Activated CD8-positive, alpha-beta memory T cell treated with anti-CD3 and anti-CD28 coated beads for 4 hours (primary cell): ENCODE data around the gene LIMS2.

ENCODE experiments used
- DNase-seq, 2 donors: peaks; one replicate each; pipeline ENCODE4 v3.0.0-alpha.2; 2020; ENCODE audit warnings: low read depth in 2 of 2

Gene LIMS2

DNA sequence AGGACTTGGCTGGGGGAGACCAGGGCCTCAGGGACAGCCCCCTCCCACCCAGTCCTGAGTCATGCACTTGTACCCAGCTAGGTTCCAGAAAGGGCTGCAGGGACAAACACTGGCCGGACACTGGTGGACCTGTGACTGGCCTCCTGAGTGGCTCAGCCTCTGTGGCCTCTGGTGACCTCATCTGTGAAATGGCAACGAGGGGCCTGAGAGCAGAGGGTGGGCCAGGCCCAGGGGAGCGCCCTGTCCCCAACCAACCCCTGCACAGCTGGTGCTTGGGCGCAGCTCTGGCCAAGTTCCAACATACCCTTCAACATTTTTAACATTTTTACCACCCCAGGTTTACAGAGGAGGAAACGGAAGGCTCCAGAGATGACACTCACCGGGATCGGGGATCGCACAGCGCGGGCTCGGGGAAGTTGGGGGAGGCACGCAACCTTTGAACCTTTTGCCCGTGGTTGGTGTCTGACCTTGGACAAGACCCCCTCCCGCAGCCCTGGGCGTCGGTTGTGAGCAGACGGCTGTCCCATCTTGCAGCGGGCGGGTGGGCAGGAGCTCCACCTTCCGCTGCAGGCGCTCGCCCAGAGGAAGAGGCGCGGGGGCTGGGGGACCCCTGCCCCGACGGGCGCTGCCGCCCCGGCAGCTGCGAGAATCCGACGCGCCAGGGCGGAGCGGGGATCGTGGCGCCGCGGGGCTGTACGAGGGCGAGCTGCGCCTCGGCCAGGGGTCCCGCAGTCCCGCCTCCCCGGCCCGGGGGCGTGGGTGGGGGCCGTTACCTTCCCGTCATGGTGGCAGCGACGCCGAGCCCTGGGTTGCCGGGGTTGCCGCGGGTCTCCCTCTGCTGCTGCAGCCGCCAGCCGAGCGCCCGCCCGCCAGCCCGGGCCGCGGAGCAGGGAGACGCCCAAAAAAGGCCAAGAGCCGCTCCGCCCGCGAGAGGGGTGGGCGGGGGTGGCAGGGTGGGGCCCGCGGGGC, 805 bp downstream of the LIMS2 start:
- no peak for DNase-seq

DNA sequence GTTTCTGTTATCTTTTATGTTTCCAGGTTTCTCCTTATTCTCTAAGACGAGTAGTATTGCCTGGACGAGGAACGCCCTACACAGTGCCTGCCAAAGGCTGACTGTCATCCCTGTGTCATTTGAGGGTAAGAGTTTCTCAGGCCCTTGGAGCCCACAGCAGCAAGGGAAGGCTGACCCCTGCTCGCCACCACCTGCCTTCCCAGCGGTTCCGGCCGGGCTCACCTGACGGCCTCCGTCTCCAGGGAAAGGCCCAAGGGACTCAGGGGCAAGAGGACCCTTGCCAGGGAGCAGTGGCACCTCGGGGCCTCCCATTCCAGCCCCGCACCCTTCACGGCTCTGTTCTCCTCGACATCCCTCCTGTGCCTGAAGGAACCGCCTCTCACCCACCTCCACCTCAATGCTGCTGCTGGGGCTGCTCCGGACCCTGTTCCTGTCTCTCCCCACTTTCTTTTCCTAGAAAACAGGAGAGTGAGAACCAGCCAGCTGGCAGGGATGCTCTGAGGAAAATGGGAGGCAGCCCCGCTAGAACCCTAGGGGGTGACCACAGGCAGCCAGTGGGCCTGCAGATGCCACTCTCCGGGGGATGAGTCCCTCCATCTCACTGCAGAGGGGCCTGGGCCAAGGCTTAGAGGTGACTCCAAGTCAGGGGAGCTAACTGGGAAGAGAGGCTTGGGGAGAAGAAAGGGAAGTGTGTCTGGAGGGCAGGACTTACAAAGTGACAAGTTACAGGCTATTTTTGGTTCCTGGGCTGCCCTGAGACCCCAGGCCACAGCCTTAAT, 1.9 kb downstream of the LIMS2 start:
- no peak for DNase-seq

DNA sequence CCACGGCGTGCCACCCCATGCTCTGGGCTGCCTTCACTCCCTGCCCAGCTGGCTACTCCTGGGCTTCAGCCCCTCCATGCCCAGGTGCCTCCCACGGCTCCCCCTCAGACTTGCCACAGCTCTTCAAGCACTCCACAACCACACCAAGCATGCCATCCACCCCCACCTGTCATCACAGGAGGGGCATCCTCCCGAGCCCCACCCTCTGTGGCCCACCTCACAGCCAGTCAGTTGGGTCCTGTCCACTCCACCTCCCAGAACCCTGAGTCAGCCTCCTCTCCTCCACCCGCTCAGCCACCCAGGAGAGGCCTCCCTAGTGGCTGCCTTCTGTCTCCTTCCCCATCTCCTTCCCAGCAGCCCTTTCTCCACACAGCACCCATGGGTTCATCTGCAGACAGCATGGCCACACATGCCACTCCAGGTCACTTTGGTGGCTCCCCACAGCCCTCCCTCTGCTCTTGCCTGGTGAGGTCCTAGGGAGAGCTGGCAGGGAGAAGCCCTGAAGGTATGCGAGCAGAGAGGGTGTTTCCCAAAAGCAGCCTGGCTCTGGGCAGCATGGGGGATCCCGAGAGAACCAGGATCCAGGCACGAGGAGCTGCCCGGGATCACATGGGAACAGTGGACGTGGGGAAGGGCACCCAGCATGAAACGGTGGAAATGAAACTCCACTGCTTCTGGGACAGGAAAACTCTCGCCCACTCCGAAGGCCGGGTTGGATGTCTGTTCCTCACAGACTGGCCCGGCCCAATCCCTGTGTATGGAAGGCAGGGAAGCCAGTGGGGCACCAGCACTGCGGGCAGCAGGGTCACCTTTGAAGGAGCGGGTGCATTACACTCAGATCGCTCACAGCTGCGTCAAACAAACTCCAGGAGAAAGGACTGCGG, 2.7 kb downstream of the LIMS2 start:
- DNase-seq: no peak

DNA sequence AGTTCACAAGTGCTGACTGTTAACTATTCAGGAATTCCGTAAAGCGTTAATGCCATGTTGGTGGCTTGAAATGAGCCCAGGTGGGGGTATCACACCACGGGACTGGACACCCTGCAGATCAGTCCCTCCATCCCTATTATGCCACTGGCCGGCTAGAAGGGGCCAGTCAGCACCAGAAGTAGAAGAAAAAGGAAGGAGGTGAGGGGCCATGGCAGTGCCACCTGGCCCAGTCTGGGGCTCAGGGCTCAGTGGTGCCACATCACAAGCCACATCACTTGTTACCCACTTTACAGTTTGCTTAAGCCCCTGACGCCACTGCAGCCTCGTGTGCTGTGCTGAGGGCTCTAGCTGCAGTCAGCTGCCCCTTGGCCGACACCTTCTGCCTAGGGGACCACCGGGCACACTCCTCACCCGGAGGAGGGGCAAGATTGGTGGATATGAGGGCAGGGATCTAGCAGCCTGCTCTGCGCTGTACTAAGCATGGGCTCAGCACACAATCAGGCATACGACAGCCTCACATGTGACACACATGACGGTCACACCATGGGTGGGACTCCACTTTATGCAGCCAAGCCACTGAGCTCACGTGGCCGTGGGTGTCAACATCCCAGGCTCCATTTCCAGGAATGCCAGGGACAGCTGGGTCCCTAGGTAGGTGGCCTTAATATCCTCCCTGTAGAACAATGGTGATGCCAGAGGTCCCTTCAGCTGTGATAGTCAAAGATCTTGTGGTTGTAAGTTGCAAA, 3.6 kb downstream of the LIMS2 start:
- no peak for DNase-seq

DNA sequence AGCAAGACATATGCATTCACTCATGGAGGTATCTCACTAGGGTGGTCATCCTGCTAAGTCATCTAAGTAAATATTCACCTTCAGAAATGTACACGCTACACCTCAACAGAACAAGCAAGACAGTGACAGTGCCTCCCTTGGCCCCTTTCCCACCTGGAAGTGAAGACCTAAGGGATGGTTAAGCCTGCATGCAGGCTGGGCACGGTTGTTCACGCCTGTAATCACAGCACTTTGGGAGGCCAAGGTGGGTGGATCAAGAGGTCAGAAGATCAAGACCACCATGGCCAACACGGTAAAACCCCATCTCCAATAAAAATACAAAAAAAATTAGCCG, 4.4 kb downstream of the LIMS2 start:
- no peak for DNase-seq

DNA sequence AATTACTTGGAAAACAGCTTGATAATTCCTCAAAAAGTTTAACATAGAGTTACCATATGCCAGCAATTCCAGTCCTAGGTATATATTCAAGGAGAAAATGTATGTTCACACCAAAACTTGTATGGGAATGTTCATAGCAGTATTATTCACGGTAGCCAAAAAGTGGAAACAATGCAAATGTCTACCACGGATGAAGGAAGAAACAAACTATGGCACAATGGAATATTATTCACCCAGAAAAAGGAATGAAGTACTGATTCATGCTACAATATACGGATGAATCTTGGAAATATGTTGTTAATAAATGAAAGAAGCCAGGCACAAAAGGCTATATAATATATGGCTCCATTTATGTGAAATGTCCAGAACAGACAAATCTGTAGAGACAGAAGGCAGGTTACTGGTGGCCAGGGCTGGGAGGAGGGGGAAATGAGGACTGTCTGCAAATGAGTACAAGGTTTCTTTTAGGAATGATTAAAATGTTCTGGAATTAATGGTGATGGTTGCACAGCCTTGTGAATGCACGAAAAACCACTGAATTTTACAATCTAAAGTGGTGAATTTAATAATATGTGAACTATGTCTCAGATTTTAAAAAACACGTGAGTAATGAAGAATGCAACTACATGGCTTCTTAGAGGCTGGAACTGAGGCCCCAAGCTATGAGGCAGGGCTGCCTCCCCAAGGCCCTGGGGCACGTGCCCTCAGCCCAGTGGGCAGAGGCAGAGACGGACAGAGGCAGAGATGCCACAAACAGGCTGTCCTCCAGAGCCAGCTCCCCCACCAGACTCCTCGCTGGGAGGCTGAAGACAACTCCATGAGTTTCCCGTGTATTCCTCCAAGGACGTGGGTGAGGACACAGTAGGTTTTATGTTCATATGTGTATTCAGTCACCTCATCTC, 5.0 kb downstream of the LIMS2 start:
- DNase-seq: no peak

DNA sequence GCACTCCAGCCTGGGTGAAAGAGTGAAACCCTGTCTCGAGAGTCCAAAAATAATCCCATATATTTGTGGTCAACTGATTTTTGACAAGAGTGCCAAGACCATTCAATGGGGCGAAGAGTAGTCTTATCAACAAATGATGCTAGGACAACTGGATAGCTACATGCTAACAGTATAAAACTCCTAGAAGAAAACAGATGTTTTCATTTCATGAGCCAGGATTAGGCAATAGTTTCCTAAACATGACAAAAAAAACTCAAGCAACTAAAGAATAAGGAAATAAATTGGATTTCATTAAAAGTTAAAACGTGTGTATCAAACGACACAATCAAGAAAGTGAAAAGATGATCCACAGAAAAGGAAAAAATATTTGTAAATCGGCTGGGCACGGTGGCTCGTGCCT, 6.3 kb downstream of the LIMS2 start:
- DNase-seq: no peak

DNA sequence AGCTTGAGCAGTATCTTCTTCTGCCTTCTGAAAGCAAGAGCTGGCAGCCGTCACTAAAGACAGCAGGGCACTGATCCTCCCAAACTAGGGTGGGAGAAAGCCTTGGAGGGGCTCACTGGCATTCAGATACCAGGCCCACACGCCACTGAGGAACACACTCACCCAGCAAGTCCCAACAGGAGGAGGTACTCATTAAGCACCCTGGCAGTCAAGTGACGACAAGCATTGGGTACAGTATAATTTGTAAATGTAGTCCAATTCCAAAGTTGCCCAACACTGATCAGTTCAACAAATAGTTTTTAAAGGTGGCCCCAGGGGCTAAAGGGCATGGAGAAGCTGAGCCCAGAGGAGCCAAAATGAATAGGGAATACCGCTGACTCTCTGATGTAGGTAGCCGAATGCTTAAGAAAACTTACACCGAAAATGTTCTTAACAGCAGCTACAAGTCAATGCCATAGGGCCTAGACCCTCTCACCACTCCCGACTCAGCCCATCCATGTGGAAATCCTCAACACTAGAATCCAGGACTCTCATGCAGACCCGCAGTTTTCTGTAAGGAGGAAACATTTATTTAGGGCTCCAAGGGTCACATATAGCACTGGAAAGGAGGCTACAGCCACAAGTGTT, 9.9 kb downstream of the LIMS2 start:
- no peak for DNase-seq

DNA sequence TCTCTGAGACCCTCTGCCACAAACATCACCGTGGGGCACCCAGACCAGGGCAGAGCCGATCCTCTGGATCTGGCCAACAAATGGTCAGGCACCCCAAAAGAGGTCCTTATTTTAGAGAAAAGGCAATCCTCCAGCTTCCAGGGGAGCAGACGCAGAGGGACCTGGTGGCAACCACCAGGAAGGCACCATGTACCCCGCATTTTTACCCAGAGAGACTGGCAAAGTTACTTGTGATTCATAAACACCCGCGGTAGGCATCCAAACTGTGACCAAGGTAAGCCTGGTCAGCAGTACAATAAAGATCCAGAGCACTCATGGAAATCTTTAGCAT, 10.5 kb downstream of the LIMS2 start:
- no peak for DNase-seq

DNA sequence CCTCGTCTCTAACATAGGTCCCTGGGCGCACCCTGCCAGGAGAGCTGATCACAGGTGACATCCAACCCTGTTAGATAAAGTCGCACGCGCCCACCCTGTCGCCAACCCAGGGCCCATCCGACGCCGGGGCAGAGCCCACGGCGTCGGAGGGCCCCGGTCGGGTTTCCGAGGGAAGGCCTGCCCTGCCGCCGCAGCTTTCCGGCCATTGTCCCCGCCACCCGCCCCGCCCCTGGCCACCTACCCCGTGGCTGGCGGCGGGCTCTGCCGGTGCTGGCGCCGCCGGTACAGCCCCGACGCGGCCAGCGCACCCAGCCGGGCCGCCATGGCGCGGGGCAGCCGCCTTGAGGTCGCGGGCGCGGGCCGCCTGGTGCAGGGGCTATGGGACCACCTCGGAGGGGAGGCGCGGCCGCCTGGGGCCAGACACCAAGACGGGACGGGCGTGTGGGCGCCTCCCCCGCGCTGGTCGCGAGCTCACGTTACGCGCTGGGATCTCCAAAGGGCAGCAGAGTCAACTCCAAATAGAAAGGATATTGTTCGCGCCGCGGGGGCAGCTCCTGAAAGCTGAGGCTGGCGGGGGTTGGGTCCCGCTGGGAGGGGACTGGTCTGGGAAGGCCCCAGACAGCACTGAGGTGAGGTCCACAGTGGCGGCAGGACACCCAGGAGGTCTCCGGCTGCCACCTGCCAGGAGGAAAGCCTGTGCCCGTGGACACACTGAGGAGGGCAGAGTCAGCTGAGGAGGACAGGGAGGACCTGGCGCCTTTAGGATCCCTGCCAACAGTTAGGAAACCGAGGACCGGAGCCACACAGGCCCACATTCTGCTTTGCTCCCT, 11.1 kb downstream of the LIMS2 start:
- DNase-seq: no peak

DNA sequence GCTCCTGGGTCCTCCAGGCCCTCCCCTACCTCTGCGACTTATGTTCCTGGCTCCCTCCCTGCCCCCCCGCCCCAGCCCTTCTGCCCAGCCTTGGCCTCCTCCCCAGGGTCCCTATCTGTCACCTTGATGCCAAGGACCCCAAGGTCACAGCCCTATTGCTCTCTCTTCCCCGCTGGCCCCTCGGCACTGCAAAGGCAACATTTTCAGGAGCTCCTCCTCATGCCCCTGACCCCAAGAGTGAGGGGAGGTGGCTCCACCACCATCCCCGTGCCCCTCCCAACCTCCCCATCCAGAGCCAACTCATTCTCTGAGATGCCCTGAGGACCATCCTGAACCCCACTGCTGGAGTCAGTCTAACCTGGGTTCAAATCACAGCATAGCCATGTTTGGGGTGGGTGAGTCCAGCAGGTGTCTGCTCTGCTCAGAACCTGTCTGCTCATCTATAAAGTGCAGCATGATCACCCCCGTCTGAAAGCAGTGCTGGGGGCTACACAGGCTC, 11.7 kb downstream of the LIMS2 start:
- DNase-seq: no peak

DNA sequence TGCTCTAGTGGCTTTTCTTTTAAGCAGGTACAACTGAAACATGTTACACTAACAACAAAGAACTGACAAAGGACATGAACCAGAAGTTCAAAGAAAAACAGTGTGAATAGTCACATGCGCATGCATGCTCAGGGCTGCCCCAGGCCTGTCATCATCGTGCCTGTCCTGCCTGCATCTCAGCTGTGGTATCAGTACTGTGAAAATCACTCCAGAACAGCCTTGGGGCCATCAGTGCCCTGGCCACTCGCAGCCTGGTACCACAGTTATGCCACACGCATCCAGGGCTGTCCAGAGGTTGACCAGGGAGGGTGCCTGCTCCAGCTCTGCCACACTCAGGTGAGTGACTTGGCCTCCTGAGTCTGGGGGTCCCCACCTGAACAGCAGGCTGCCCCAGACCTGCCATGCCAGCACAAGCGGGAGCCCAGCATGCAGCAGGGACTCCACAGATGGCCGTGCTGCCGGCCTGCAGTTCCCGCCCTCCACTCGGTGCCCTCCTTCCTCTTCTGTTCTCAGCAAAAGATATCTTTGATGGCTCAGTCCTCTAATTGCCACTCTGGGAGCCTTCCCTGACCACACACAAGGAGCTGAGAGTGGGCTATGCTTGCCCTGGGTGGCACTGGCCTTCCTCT, 12.3 kb downstream of the LIMS2 start:
- no peak for DNase-seq

DNA sequence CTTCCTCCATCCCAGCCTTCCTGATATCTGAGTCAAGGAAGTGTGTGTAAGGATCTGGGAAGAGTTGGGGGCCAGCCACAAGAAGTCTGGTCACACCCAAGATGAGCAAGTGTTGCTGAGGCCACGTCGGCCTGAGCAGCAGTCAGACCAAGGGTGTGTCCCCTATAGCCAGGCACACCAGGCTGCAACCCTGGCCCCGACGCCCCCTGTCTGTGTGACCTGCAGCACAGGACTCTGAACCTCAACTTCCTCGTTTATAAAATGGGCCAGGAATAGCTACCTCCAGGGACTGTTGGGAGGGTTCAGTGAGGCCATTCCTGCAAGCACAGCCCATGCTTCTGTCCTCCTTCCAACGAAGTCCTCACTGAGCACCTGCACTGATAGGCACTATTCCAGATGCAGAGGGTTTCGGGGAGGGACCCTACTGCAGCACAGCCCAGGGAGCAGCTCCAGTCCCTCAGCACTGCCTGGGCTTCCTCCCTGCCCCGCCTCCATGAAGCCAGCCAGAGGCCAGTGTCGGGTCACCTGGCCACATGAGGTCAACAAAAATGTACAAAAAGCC, 13.3 kb downstream of the LIMS2 start:
- DNase-seq: no peak

DNA sequence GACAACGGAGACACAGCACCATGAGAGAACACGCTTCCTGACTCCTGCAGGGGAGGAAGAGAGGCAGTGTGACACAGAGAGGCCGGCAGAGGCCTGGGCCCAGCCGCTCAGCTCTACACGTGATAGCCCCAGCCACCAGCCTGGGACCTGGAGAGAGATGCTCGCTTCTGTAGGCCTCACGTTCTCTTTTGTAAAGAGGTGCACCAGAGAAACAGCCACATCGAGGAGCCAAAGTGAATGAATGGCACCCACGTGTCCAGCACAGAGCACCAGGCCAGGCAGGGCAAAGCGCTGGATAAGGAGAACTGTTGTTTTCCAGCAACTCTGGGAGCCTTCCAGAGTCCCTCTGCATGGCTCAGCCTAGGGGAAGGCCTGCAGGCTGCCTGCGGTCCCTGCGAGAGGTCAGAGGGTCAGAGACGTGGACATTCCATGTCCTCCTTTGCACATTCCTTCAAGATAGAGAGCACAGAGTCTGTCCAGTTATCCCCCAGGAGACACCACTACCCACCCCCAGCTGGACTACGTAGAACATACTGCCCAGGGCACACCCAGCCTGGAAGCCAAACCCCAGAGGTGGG, 14.2 kb downstream of the LIMS2 start:
- DNase-seq: no peak

DNA sequence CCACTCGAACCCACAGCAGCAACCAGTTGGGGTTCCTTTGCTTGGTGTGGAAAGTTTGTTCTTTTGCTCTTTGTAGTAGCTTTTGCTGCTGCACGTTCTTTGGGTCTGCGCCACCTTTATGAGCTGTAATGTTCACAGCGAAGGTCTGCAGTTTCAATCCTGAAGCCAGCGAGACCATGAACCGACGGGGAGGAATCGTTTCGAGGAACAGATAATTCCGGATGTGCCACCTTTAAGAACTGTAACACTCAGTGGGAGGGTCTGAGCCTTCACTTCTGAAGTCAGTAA, 15.1 kb downstream of the LIMS2 start:
- DNase-seq: no peak

DNA sequence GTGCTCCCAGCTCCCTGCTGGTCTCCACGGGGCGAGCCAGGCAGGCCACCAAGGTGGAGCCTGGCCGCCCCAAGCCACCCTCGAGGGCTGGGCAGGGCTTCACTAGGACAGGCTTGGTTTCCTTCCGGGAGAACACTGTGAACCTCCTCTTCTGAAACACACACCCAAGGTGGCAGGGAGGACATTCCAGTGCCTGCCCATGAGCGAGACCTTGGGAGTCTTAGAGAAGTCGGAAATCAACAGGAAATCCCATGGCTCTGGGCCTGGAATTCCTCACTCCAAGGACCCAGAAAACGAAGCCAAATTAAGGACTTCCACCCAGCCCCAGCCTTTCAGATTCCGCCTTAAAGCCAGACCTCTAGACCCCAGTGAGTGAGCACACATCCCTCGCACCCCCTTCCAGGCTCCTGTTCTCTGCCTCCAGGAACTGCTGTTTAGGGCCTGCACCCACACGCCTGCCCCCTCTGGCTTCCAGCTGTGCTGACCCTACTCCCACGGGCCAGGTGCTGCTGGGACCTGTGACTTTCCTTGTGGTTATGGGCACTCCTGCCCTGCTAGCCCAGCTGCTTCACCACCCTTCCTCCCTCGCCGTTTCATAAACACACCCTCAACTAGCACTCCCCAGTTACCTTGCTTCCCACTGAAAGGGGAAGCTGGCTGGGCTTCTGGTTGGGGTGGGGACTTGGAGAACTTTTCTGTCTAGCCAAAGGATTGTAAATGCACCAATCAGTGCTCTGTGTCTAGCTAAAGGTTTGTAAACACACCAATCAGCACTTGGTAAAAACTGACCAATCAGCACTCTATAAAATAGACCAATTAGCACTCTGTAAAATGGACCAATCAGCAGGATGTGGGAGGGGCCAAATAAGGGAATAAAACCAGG, 15.7 kb downstream of the LIMS2 start:
- no peak for DNase-seq
